Nephron progenitor cell (in vitro differentiated cells): ENCODE data around the gene IQGAP2.

Experiments used
- DNase-seq: peaks from one replicate; pipeline ENCODE4 v3.0.0; 2021
- H3K27ac Mint-ChIP-seq: 2 replicates; pipeline ENCODE4 v1.8.0; 2021; ENCODE audit warnings: mild to moderate bottlenecking, moderate library complexity, mixed read lengths
- H3K27me3 Mint-ChIP-seq: 2 replicates; pipeline ENCODE4 v1.8.0; 2021; ENCODE audit warnings: mild to moderate bottlenecking, low read depth, mixed read lengths; ENCODE audit not compliant: poor library complexity
- H3K36me3 Mint-ChIP-seq: 2 replicates; pipeline ENCODE4 v1.8.0; 2021; ENCODE audit warnings: low read depth, mixed read lengths
- H3K4me1 Mint-ChIP-seq: 2 replicates; pipeline ENCODE4 v1.8.0; 2021; ENCODE audit warnings: mixed read lengths
- H3K4me3 Mint-ChIP-seq: 2 replicates; pipeline ENCODE4 v1.8.0; 2021; ENCODE audit warnings: mild to moderate bottlenecking, moderate library complexity, mixed read lengths
- H3K9me3 Mint-ChIP-seq: 2 replicates; pipeline ENCODE4 v1.8.0; 2021; ENCODE audit warnings: mild to moderate bottlenecking, moderate library complexity, mixed read lengths
- CTCF ChIP-seq: fragments of 200-600 bp; sonication (generic); IDR thresholded peaks from 2 replicates; pipeline ENCODE4 v1.5.0; 2021; ENCODE audit warnings: antibody characterized with exemption

The IQGAP2 gene

GRCh38 chr5:76497986-76498717 lies 95.1 kb downstream of the IQGAP2 start:
- Mint-ChIP-seq H3K27me3 (no peaks in the 10 kb centered on the region), H3K36me3 (no peaks in the 10 kb centered on the region), H3K4me1 (peaks cover 45% of the 10 kb centered on the region), H3K9me3 (no peaks in the 10 kb centered on the region), H3K4me3 (no peak overlapping the region), H3K27ac (no peak overlapping the region)
- no peak for DNase-seq
- no peak for TF ChIP-seq CTCF

- H3K9me3 Mint-ChIP-seq, result no peaks in the 10 kb centered on the region
- H3K27me3 Mint-ChIP-seq, result no peaks in the 10 kb centered on the region
- no peak for TF ChIP-seq CTCF
- no peak overlapping the region for H3K4me3 Mint-ChIP-seq
- DNase-seq, result no peak
- H3K27ac Mint-ChIP-seq, result no peak overlapping the region
- H3K36me3 Mint-ChIP-seq, result no peaks in the 10 kb centered on the region
- peaks cover 36% of the 10 kb centered on the region for H3K4me1 Mint-ChIP-seq
These were observed 96.5 kb downstream of the IQGAP2 start for GRCh38 chr5:76499507-76500161.

GRCh38 chr5:76500633-76501393 lies 97.7 kb downstream of the IQGAP2 start:
- no peaks in the 10 kb centered on the region for H3K36me3 Mint-ChIP-seq
- TF ChIP-seq CTCF, result no peak
- peaks cover 30% of the 10 kb centered on the region for H3K4me1 Mint-ChIP-seq
- no peak overlapping the region for H3K27ac Mint-ChIP-seq
- no peaks in the 10 kb centered on the region for H3K27me3 Mint-ChIP-seq
- DNase-seq, result no peak
- H3K4me3 Mint-ChIP-seq, result no peak overlapping the region
- no peaks in the 10 kb centered on the region for H3K9me3 Mint-ChIP-seq

- Mint-ChIP-seq H3K36me3 (no peaks in the 10 kb centered on the region), H3K9me3 (no peaks in the 10 kb centered on the region), H3K4me1 (peaks cover 16% of the 10 kb centered on the region), H3K27ac (no peak overlapping the region), H3K27me3 (no peaks in the 10 kb centered on the region), H3K4me3 (no peak overlapping the region)
- no peak for TF ChIP-seq CTCF
- no peak for DNase-seq
These were observed 100.8 kb downstream of the IQGAP2 start for GRCh38 chr5:76503929-76504328.

- no peak overlapping the region for H3K27ac Mint-ChIP-seq
- H3K4me3 Mint-ChIP-seq, result no peak overlapping the region
- no peak for TF ChIP-seq CTCF
These were observed 101.9 kb downstream of the IQGAP2 start for GRCh38 chr5:76504901-76505564.

More at GRCh38 chr5:76504901-76505564, 101.9 kb downstream of the IQGAP2 start:
- Mint-ChIP-seq H3K4me1 (peaks cover 16% of the 10 kb centered on the region), H3K27me3 (no peaks in the 10 kb centered on the region), H3K9me3 (no peaks in the 10 kb centered on the region), H3K36me3 (no peaks in the 10 kb centered on the region)
- DNase-seq, result no peak
